ENCODE results near the gene INS.

GRCh38 chr11:2148595-2148994, 12.4 kb downstream of the INS start:
- TF ChIP-seq CTCF (IDR thresholded peaks at IDR 0.05; ENCODE audit: low read depth, low read length, poor library complexity, severe bottlenecking): no peak
- no peak for TF ChIP-seq EZH2phosphoT487 (IDR thresholded peaks at IDR 0.05; ENCODE audit: borderline replicate concordance, low read length)
